Thyroid gland (tissue), 4 donors: Measurements from ENCODE around the gene CLMN. TPM values are rescaled to one million over a fixed set of nuclear protein-coding genes. Genes with fewer than 3 reads are reported as not detected.

ENCODE experiments used
- DNase-seq, 2 donors: peaks; one replicate each; pipeline ENCODE4 v3.0.0-alpha.2; 2019
- H3K27ac ChIP-seq, 3 donors: fragments of 200-600 bp; sonication (generic); 1 replicate in 2 of 3; 2 replicates in 1 of 3; pipeline ENCODE4 v1.5.1; 2016 to 2019; ENCODE audit warnings: mild to moderate bottlenecking in 1 of 3, moderate library complexity in 1 of 3
- H3K27me3 ChIP-seq: fragments of 200-600 bp; sonication (generic); one replicate; pipeline ENCODE4 v1.5.1; 2019
- H3K36me3 ChIP-seq, 2 donors: fragments of 200-600 bp; sonication (generic); one replicate each; pipeline ENCODE4 v1.5.1; 2016 to 2019
- H3K4me1 ChIP-seq, 2 donors: fragments of 200-600 bp; sonication (generic); one replicate each; pipeline ENCODE4 v1.5.1; 2017 to 2019
- H3K4me3 ChIP-seq, 3 donors: fragments of 200-600 bp; sonication (generic); replicated peaks in 1 of 3; 1 replicate in 2 of 3; 2 replicates in 1 of 3; pipeline ENCODE4 v1.5.1; 2016; ENCODE audit warnings: mild to moderate bottlenecking in 1 of 3
- H3K9me3 ChIP-seq: fragments of 200-600 bp; sonication (generic); one replicate; pipeline ENCODE4 v1.5.1; 2017
- CTCF ChIP-seq, 6 experiments: fragments of 200-600 bp in 3 of 6; fragments of 450-650 bp in 3 of 6; sonication (generic) in 3 of 6; IDR thresholded peaks; one replicate each; pipeline ENCODE4 v1.5.1; 2016 to 2019; ENCODE audit warnings: antibody characterized with exemption in 6 of 6, mild to moderate bottlenecking in 2 of 6, inconsistent platforms in 1 of 6, moderate library complexity in 1 of 6
- POLR2A ChIP-seq, 2 donors: fragments of 450-650 bp; IDR thresholded peaks; one replicate each; pipeline ENCODE4 v1.6.1; 2017; ENCODE audit warnings: antibody characterized with exemption in 2 of 2, mild to moderate bottlenecking in 2 of 2, moderate library complexity in 1 of 2
- WGBS, 2 donors: methylation state at CpG; one replicate each; pipeline ENCODE4 v1.1.5; 2017; 5-methylcytosine and 5-hydroxymethylcytosine counted together
- intact Hi-C: fragments of 100-400 bp; cut with DNase I; formaldehyde crosslinking; loops from one replicate; pipeline ENCODE4 v1.15.1; 2023
- total RNA-seq, 4 donors: library from RNA; depleted of rRNA; stranded (reverse); fragments of >200 nt; gene quantifications; one replicate each; pipeline ENCODE4 v1.2.3, GENCODE V29; 2016

CLMN gene
- total RNA-seq, 4 donors from 2014 or later: 15.3 to 29.9 (median 17.8) TPM

GRCh38 chr14:95174184-95174792, 145.4 kb downstream of the CLMN start:
- H3K4me1 ChIP-seq: no peaks in the 10 kb centered on the region
- no peaks in the 10 kb centered on the region for H3K9me3 ChIP-seq
- no peak for DNase-seq
- peak in 3 of 6 experiments; percentile 37 to 44 (median 43) for TF ChIP-seq CTCF (IDR thresholded peaks at IDR 0.05)
- TF ChIP-seq POLR2A (IDR thresholded peaks at IDR 0.05): no peak
- no peak overlapping the region for H3K27ac ChIP-seq
- no peak overlapping the region for H3K4me3 ChIP-seq
- intact Hi-C loops: no loop called here
- no peaks in the 10 kb centered on the region for H3K27me3 ChIP-seq
- WGBS, 2 donors: 42 to 43% methylated on average over 2 of the region's 2 CpGs
- H3K36me3 ChIP-seq: no peaks in the 10 kb centered on the region

GRCh38 chr14:95173518-95173917, 146.2 kb downstream of the CLMN start:
- no peaks in the 10 kb centered on the region for H3K36me3 ChIP-seq
- no peak for DNase-seq
- no peak overlapping the region for H3K4me3 ChIP-seq
- TF ChIP-seq POLR2A (IDR thresholded peaks at IDR 0.05): no peak
- no peaks in the 10 kb centered on the region for H3K27me3 ChIP-seq
- intact Hi-C loops: no loop called here
- H3K4me1 ChIP-seq: no peaks in the 10 kb centered on the region
- no peaks in the 10 kb centered on the region for H3K9me3 ChIP-seq
- H3K27ac ChIP-seq: no peak overlapping the region

GRCh38 chr14:95167177-95167576, 152.5 kb downstream of the CLMN start:
- no peak for TF ChIP-seq CTCF (IDR thresholded peaks at IDR 0.05)
- TF ChIP-seq POLR2A (IDR thresholded peaks at IDR 0.05): no peak
- Histone ChIP-seq H3K4me3 (no peak overlapping the region), H3K4me1 (no peaks in the 10 kb centered on the region), H3K9me3 (no peaks in the 10 kb centered on the region), H3K27me3 (no peaks in the 10 kb centered on the region), H3K36me3 (no peaks in the 10 kb centered on the region), H3K27ac (no peak overlapping the region)
- 96 to 100% methylated on average over 2 of the region's 2 CpGs for WGBS, 2 donors
- intact Hi-C loops: loop anchor here (10.0 kb wide), 1 partner anchor 268 kb away; no protein-coding TSS in a partner anchor
- no peak for DNase-seq

- no peaks in the 10 kb centered on the region for H3K9me3 ChIP-seq
- H3K27me3 ChIP-seq: no peaks in the 10 kb centered on the region
- H3K4me1 ChIP-seq: no peaks in the 10 kb centered on the region
- intact Hi-C loops: loop anchor here (10.0 kb wide), 1 partner anchor 269 kb away; no protein-coding TSS in a partner anchor
- DNase-seq: no peak
- no peak overlapping the region for H3K4me3 ChIP-seq
- TF ChIP-seq CTCF (IDR thresholded peaks at IDR 0.05) (no peak), POLR2A (IDR thresholded peaks at IDR 0.05) (no peak)
- H3K36me3 ChIP-seq: no peaks in the 10 kb centered on the region
- H3K27ac ChIP-seq: no peak overlapping the region
- 96 to 98% methylated on average over 3 of the region's 3 CpGs for WGBS, 2 donors
Observed at GRCh38 chr14:95165517-95165916, 154.2 kb downstream of the CLMN start.

GRCh38 chr14:95164506-95164905, 155.2 kb downstream of the CLMN start:
- no peaks in the 10 kb centered on the region for H3K4me1 ChIP-seq
- no peak for DNase-seq
- intact Hi-C loops: loop anchor here (10.0 kb wide), 1 partner anchor 270 kb away; no protein-coding TSS in a partner anchor
- H3K27ac ChIP-seq: no peak overlapping the region
- no peaks in the 10 kb centered on the region for H3K36me3 ChIP-seq
- H3K4me3 ChIP-seq: no peak overlapping the region
- H3K9me3 ChIP-seq: no peaks in the 10 kb centered on the region
- no peaks in the 10 kb centered on the region for H3K27me3 ChIP-seq
- TF ChIP-seq POLR2A (IDR thresholded peaks at IDR 0.05): no peak
- TF ChIP-seq CTCF (IDR thresholded peaks at IDR 0.05): no peak
- 100% methylated on average over 1 of the region's 1 CpG for WGBS, 2 donors
